ENCODE data around the gene VSIG1. TPM values are rescaled to one million over a fixed set of nuclear protein-coding genes. Genes with fewer than 3 reads are reported as not detected.

The VSIG1 gene
- total RNA-seq, 1 experiment from 2014 or later: 0.07 TPM

DNA sequence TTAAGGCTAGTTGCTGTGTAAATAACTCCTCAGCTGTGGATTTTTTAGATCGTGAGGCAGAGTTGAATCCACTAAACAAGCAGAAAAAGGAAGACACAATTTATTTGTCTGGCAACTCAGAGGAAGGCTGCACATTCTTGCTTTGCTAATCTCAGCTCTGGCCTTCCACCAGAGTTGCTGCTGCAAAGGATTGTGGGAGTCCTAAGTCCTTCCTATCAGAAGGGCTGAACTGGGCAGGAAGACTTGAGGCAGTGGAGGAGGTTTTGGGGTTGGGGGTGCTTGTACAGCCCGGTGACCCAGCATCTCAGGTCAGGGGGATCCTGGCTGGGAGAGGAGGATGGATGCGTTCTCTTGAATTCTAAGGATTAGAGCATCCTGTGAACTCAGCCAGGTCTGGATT is 11.0 kb upstream of the VSIG1 start:
- Histone ChIP-seq H3K9ac (ENCODE audit: low read length) (no peak overlapping the region), H4K20me1 (ENCODE audit: insufficient read depth) (no peaks in the 10 kb centered on the region), H3K9me2 (ENCODE audit: insufficient read depth) (no peaks in the 10 kb centered on the region), H3K4me2 (ENCODE audit: low read length) (no peak overlapping the region), H3K9me3 (ENCODE audit: control insufficient read depth in 1 of 2, insufficient read depth in 1 of 2, low read depth in 1 of 2, low read length in 2 of 2) (no peaks in the 10 kb centered on the region), H2AFZ (ENCODE audit: low read depth, low read length, poor library complexity, severe bottlenecking) (no peak overlapping the region), H3K36me3 (ENCODE audit: control insufficient read depth in 1 of 2, insufficient read depth in 2 of 2, low read length in 2 of 2) (no peaks in the 10 kb centered on the region), H3K27me3 (ENCODE audit: insufficient read depth, low read length) (no peaks in the 10 kb centered on the region), H3K79me2 (ENCODE audit: insufficient read depth, low read length) (no peaks in the 10 kb centered on the region), H3K27ac (ENCODE audit: low read depth, low read length) (no peak overlapping the region), H3K4me1 (ENCODE audit: control insufficient read depth in 1 of 2, insufficient read depth in 2 of 2, low read length in 2 of 2) (no peaks in the 10 kb centered on the region), H3K4me3 (replicated peaks in 1 of 2; ENCODE audit: low read depth in 1 of 2, low read length in 2 of 2) (no peak overlapping the region)
- no peak for TF ChIP-seq JUND (IDR thresholded peaks at IDR 0.05)
- no peak for TF ChIP-seq ZBTB33 (IDR thresholded peaks at IDR 0.05; ENCODE audit: extremely low read depth, insufficient replicate concordance, low read length)
- TF ChIP-seq, protein P1, sequence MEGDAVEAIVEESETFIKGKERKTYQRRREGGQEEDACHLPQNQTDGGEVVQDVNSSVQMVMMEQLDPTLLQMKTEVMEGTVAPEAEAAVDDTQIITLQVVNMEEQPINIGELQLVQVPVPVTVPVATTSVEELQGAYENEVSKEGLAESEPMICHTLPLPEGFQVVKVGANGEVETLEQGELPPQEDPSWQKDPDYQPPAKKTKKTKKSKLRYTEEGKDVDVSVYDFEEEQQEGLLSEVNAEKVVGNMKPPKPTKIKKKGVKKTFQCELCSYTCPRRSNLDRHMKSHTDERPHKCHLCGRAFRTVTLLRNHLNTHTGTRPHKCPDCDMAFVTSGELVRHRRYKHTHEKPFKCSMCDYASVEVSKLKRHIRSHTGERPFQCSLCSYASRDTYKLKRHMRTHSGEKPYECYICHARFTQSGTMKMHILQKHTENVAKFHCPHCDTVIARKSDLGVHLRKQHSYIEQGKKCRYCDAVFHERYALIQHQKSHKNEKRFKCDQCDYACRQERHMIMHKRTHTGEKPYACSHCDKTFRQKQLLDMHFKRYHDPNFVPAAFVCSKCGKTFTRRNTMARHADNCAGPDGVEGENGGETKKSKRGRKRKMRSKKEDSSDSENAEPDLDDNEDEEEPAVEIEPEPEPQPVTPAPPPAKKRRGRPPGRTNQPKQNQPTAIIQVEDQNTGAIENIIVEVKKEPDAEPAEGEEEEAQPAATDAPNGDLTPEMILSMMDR (IDR thresholded peaks at IDR 0.05 in 2 of 3, conservative IDR thresholded peaks at IDR 0.05 in 1 of 3; ENCODE audit: borderline replicate concordance in 1 of 3, insufficient read depth in 1 of 3, low read depth in 2 of 3, low read length in 2 of 3): no peak
- no peak for TF ChIP-seq SIN3A (IDR thresholded peaks at IDR 0.05; ENCODE audit: low read depth)
- no peak for TF ChIP-seq CBX3 (IDR thresholded peaks at IDR 0.05; ENCODE audit: low read depth)
- no peak for TF ChIP-seq SP1 (IDR thresholded peaks at IDR 0.05; ENCODE audit: low read depth)
- no peak for TF ChIP-seq ELF1 (IDR thresholded peaks at IDR 0.05; ENCODE audit: borderline replicate concordance, low read depth)
- no peak for TF ChIP-seq FOSL1 (IDR thresholded peaks at IDR 0.05; ENCODE audit: low read depth)
- no peak for TF ChIP-seq ATF3 (IDR thresholded peaks at IDR 0.05)
- no peak for TF ChIP-seq SRF (IDR thresholded peaks at IDR 0.05; ENCODE audit: low read depth)
- TF ChIP-seq EZH2phosphoT487 (IDR thresholded peaks at IDR 0.05; ENCODE audit: borderline replicate concordance): no peak
- no peak for TF ChIP-seq YY1 (IDR thresholded peaks at IDR 0.05; ENCODE audit: extremely low read depth, insufficient replicate concordance, low read depth, low read length)
- ChIA-PET CTCF (no interaction called here), RAD21 (ENCODE audit: low non-redundant PET in 1 of 2, low total read pairs in 2 of 2, uncharacterized antibody in 2 of 2, unreplicated experiment in 2 of 2) (no interaction called here), POLR2A (no interaction called here)
- no peak for DNase-seq (ENCODE audit: low read depth, low spot score)
- intact Hi-C loops (cut with micrococcal nuclease): no loop called here
- no peak for ATAC-seq
- BruUV-seq (replicated peaks): no TSS peak

Measured in HCT116 (cell line).